Mesenteric fat pad (tissue), 1 donor: ENCODE results near the gene XPNPEP3. TPM values are rescaled to one million over a fixed set of nuclear protein-coding genes. Genes with fewer than 3 reads are reported as not detected.
A peak's percentile ranks its signal among the peaks of the same experiment; 100 is the strongest.

Experiments
- DNase-seq: peaks from one replicate; pipeline ENCODE4 v3.0.0-alpha.2; 2020; ENCODE audit warnings: low spot score
- total RNA-seq: library from RNA; stranded (reverse); fragmentation: NEBNext Ultra II Directional; extraction: Animal tissue kit (Norgen Biotek cat#: 25700); gene quantifications from one replicate; pipeline ENCODE4 v1.2.1, GENCODE V29; 2021
- donor health status: DM: yes; HTN: yes; CAD: no.

XPNPEP3 gene
- total RNA-seq, 1 donor from 2014 or later, result 18.5 TPM

DNA sequence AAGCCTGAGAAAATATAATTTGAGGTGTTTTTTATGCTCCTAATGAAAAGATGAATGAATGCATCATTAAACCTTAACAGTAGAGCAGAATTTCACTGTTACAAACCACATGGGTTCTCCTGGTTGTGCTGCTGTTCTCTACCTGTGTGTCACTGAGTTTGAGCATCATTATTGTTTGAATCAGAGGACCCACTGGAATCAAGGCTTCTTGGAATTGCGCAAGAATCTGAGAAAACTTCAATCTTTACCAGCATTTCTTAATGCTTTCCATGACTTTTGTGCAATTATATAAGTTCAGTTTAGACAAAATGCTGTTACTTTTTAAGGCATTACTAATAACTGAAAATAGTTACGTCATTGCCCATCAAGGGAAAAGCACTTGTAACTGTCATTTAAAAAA, 75.4 kb downstream of the XPNPEP3 start:
- DNase-seq, result no peak

DNA sequence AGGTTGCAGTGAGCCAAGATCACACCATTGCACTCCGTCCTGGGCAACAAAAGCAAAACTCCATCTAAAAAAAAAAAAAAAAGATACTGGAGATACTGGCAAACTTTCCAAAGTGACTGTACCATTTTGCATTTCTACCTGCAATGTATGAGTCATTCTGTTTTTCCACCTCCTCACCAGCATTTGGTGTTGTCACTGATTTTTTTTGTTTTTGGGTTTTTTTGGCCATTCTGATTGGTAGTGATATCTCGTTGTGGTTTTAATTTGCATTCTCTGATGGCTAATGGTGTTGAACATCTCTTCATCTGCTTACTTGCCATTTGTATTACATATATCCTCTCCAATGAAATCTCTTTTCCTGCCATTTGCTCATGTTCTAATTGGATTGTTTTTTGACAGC, 82.3 kb downstream of the XPNPEP3 start:
- DNase-seq, result no peak

DNA sequence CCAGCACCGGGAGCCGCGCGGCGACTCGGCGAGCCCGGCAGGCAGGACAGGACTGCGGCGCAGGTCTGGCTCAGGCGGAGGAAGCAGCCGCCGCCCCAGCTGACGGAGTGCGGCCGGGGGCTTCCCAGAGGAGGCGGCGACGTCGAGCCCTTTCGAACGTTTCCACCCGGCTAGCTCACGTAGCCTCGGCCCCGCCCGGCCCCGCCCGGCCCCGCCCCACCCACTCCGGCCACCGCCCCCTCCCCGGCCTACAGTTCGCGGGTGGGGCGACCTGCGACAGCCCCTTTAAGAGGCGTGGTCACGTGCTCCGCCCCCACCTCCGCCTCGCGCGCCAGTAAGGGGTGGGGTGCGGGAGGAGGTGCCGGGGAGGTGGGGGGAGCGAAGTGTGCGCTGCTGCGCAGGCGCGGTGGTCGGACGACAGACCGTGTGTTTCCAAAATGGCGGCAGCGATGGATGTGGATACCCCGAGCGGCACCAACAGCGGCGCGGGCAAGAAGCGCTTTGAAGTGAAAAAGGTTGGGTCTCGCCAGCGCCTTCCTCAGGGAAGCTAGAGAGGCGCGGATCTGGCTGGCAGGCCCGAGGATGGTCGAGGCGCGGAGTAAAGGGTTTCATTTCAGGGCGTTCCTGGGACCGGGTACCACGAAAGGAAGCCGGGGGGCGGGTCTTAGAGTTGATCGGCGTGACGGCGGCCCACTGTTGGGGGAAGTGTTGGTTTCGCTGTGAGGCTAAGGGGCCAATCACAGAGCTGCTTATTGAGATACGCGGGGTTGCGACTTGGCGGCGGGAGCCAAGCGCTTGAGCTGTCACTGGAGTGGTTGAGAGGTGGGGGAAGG, 94.2 kb downstream of the XPNPEP3 start, which contains the start of gene RBX1:
Gene RBX1 (plus strand): TSS at position 417 of the 833 bp plus-strand sequence. CDS start 21 bp downstream, at position 438.
- peak; percentile 99 for DNase-seq

DNA sequence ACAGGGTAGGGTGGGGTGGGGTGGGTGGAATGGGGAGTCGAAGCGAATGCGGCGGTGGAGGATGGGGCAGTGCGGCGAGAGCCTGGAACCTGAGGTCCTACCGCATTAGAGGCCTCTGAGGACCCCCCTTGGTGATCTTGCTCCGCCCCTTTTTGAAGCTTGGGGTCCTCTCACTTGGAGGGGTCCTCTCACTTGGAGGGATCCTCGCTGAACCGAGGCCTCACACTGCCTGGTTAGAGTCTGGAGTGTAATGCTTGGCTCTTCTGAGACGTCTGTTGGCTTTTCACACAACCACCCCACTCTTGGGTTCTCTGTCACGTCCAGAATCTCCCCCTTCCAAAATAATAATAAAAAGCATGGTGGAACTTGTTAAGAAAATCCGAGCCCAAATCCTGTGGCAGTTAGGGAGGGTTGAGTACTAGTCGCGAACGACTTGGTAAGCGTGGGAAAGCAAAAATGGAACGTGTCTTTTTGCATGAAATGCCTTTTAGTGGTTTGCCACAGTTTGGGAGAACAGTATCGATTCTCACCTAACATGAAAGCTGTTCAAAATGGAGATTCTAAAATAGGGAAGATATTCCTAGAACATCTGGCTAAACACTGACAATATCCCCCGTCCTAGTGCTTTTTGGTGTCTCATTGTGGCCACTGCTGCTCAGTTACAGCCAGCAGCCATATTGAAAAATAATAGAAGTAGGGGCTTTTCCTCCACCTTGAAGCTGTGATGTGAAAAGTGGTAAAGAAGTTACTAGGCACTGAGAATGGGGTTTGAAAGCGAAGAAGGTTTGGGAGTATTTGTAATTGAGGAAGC, 95.1 kb downstream of the XPNPEP3 start:
- no peak for DNase-seq

DNA sequence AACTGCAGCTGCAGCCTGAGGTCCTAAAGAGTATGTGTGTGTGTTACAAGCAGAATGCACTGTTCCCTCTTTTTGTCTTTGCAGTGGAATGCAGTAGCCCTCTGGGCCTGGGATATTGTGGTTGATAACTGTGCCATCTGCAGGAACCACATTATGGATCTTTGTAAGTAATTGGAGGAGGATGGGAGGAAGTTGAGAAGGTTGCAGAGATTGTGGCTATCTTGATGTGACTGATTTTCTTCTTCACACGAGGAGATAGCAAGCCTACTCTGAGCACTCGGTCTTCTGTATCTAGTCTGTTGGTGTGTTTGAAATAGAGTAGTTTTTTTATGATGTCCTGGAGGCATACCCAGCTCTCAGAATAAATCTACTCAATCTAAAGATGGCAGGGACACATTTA, 96.5 kb downstream of the XPNPEP3 start:
- no peak for DNase-seq

- DNase-seq, result no peak
Measured at GRCh38 chr22:40954113-40954512, 97.2 kb downstream of the XPNPEP3 start.

DNA sequence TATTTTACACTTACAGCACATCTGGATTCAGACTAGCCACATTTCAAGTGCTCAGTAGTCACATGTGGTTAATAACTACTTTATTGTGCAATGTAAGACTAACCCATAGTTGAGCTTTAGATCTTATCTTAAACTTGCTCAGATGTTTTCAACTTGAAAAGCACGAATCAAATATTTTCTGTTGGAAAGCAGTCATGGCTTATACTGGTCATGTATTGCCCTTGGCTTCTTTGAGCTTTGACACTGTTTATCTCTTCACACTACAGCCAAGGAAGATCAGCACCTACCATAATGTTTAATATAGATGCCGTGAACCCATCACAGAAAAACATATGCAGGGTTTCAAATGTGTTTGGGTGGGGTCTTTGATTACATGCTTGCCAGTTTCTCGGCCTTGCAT, 98.6 kb downstream of the XPNPEP3 start:
- DNase-seq, result no peak

- peak; percentile 57 for DNase-seq
Measured at GRCh38 chr22:40957601-40958000, 100.7 kb downstream of the XPNPEP3 start.

- no peak for DNase-seq
Measured at GRCh38 chr22:40958299-40958698, 101.4 kb downstream of the XPNPEP3 start.

DNA sequence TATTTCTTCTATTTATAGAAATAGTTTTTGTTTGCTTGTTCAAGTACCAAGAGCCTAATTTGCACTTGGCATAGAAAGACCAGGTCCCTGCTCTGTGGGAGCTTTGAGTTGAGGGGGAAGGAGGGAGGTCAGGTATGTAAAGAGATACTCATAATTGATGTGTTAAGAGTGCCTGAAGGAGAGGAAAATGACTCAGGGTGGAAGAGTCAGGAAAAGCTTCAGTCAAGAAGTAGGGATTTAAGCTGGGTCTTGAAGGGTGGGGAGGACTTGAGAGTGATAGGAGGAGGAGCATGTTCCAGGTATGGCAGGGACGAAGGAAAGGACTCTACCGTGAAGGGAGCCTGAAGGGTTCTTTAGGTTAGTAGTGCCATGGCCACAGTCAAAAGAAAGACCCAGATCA, 103.2 kb downstream of the XPNPEP3 start:
- peak; percentile 11 for DNase-seq

DNA sequence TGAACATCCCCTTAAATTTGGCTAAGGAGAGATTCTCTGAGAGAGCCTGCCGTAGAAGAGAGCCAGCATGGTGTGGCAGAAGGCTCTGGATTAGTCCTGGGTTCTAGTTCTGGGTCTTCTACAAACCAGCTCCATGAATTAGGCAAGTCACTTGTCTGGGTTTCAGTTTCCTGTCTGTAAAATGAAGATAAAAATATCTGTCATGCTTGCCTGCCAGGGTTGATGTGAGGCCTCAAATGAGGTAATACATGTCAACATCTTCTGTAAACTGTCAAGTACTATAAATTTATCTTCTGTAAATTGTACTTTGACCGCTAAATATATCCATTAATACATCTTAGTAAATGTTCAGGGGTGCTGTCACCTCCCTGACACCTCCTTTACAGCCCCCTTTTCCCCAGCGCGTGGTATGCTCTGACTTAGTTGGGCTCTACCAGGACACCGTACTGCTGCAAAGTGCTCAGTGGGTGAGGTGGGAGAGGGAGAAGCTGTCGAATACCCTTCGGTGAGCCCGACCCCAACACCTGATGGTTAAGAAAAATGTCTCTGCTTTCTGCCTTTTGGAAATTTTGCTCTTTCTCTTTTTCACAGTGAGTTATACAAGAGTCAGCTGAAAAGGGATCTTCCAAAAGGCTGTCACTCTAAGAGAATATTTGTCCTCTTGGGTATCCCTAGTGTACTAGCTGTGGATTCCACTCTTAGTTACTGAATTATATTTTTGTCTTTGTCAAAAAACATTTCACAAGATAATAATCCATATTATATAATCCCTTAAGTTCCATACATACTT, 109.2 kb downstream of the XPNPEP3 start:
- no peak for DNase-seq

- no peak for DNase-seq
Measured at GRCh38 chr22:40966726-40967085, 109.8 kb downstream of the XPNPEP3 start.

DNA sequence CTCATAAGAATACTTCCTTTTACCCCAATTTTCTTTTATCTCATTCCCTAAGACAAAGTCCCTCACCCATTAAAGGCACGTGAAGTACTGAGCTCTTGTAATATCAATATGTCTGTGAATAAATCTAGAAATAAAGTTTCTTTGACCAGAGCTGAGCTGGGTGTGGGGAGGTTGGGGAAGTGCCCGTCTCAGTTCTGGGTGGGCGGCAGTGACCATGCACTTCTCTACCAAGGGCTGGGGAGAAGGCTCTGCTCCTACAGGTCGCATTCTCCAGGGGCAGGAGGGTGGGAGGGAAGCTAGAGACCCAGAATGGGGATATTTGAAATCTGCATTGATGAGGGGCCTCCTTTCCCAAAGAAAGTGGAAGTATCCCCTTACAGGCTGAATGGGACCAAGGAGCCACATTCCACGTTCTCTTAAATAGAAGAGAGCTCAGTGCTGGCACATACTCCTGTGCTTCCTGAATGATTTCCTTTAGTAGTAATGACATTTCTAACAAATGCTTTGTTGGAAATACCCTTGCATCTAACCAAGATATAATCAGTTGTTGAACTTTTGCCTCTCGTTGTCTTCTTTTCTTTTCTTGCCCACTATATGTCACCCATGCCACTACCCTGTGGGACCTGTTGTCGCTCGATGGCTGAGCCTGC, 110.3 kb downstream of the XPNPEP3 start:
- DNase-seq, result no peak

GRCh38 chr22:40972587-40972986, 115.6 kb downstream of the XPNPEP3 start:
- DNase-seq, result no peak

- no peak for DNase-seq
Measured at GRCh38 chr22:40973144-40973543, 116.2 kb downstream of the XPNPEP3 start.

DNA sequence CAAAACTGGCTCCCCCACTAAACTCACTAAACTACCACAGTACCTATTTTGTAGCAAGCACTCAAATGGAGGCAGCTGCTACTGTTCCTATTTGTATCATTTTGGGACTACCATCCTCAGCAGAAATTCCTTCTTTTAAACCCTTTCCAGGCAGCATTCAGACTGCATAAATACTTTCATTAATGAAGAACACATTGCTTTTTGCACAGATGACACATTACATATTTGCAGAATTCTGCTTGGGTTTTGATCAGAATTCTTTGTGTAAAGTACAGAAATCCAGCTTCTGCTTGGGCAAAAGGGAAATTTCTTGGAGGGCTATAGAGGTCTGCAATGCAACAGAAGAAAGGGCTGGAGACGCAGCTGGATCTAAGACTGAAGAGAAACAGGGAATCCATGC, 118.4 kb downstream of the XPNPEP3 start:
- DNase-seq, result no peak

GRCh38 chr22:40976866-40977700, 120.1 kb downstream of the XPNPEP3 start:
- no peak for DNase-seq

GRCh38 chr22:40979198-40979597, 122.2 kb downstream of the XPNPEP3 start:
- DNase-seq, result no peak

DNA sequence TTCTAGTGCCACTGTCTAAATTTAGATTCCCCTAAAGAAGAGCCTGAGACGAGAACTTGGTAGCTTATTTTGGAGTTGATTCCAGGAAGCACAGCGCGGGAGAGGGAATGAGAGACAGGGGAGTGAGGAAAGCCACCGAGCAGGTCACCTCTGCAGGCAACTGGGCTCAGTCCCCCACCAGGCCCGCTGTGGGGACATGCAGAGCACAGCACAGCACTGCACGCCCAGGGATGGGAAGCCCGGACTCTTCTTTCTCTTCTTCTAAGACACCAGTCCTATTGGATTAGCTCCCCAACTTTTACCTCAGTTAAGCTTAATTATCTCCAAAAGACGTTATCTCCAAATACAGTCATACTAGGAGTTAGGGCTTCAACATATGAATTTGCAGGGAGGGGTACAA, 122.9 kb downstream of the XPNPEP3 start:
- DNase-seq, result no peak
